ENCODE measurements around the gene ATP8A2.

- TF ChIP-seq POLR2A (IDR thresholded peaks at IDR 0.05): no peak
- TF ChIP-seq CTCF (IDR thresholded peaks at IDR 0.05): no peak
- no peak for TF ChIP-seq POLR2AphosphoS5 (IDR thresholded peaks at IDR 0.05)
- TF ChIP-seq EP300 (IDR thresholded peaks at IDR 0.05): no peak
These were observed 616.2 kb downstream of the ATP8A2 start for GRCh38 chr13:25987987-25988386.
